CD4-positive, alpha-beta T cell treated with Interleukin-12 subunit alpha and Interleukin-12 subunit beta, for 1 hour (primary cell): ENCODE measurements around the gene ANKS1B.
"Not testable (repeated sequence)": the region's sequence is repeated elsewhere in the genome, so short reads cannot be mapped to it uniquely, and the experiment has no call there.

Source experiments
- DNase-seq: peaks from one replicate; pipeline ENCODE4 v3.0.0-alpha.2; 2020

The ANKS1B gene

DNA sequence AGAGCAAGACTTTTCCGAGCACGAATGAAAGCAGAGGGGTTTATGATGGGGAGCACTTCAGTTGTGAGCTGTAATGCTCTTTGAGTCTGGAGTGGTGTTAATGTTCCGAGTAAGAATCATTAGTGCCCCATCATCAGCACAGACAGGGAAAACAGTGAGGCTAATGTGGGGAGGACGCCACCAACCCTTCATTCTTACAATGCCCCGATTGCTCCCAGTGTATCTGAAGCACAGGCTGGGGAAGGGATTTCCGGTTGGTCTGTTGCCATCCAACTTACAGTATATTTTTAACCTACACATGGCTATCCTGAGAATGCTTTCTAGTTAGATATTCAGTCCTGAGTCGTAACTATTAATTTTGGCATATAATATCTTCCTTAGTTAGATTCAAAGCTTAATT, 1198.1 kb downstream of the ANKS1B start:
- DNase-seq: no peak

DNA sequence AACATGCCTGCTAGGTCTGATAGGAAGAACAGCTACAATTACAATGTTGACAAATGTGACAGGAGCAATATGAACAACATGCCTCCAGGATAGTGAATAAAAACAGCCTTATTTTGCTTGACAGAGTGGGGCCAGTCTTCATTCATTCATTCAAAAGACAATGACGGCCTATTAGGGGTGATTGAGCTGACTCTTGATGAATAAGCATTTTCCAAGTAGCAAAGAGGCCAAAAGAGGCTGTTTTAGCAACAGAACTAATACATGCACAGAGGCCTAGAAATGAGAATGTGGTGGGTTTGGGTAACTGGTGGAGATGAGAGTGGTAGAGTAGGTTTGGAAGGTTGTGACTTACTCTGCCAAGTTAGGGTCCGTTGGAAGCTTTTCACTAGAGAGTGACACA, 1201.3 kb downstream of the ANKS1B start:
- no peak for DNase-seq

DNA sequence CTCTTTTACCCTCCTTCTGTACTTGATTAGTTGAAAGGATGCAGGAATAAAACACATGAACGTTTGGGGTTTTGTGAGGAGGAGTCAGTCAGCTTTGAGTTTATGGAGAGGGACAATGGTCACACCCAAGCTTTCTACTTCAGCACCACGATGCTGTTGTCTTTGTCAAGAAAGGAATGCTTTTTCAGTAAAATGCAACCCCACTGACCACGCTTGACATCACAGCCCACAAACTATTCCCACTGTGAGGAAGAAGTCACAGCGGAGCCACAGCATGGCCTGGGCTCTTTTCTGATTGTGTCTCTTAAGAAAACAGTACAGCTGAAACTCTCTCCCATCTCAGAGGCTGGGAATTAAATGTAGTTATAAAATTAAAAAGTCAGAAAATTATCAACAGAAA, 1204.5 kb downstream of the ANKS1B start:
- no peak for DNase-seq

DNA sequence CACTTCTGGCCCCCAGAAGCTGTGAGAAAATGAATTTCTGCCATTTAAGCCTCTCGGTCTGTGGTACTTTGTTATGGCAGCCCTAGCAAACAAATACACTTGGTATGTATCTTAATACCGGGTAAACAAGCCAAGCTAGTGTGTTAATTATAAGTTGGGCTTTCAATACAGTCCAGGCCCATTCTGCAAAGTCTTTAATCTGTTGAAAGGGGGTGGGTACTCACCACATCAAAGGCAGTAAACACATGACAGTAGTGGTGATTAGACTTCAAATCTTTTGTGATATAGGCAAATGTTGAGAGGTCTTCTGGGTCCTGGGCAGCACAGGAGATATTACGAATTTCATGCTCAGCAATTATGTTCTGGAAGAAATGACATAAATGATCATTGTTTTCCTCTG, 1211.9 kb downstream of the ANKS1B start:
- no peak for DNase-seq

DNA sequence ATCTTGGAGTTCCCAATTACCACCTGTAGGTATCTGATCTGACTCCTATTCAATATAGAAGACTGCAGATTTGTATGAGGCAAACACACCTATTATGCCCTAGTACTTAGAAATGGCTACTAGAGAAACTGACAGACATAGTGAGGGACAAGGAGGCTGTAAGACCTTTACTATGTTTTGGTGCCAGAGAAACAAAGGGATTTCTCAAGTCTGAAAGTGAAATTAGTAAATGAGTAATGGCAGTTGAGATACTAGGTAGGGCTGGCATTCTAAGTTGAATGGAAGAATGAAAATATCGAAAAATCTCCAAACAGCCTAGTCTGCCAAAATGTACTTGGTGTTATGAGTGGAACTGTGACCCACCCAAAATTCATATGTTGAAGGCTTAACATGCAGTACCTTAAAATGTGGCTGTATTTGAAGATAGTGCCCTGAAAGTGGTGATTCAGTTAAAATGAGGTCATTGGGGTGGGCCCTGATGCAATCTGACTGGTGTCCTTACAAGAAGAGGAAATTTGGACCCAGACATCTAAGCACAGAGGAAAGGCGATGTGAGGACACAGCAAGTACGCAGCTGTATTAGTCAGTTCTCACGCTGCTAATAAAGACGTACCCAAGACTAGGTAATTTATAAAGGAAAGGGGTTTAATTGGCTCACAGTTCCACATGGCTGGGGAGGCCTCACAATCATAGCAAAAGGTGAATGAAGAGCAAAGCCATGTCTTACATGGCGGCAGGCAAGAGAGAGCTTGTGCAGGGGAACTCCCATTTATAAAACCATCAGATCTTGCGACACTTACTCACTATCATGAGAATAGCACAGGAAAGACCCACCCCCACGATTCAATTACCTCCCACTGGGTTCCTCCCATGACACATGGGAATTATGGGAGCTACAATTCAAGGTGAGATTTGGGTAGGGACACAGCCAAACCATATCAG, 1212.7 kb downstream of the ANKS1B start:
- no peak for DNase-seq

DNA sequence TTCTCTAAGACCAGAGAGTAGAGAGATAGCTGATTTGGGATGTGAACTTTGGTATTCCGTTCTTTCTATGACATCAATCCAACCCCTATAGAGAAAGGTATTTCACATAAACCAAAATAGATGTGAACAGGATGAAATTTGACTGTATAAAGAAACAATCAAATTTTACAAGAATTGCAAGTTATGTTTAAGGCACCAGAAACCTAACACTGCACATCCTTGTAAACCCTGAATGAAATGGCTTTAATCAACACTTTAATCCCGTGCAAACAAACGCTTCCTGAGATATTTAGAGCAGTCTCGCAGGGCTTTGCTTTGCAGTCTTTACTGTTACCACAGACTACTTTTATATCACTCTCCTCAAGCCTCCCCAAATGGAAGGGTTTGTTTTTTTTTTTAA, 1214.5 kb downstream of the ANKS1B start:
- DNase-seq: no peak

DNA sequence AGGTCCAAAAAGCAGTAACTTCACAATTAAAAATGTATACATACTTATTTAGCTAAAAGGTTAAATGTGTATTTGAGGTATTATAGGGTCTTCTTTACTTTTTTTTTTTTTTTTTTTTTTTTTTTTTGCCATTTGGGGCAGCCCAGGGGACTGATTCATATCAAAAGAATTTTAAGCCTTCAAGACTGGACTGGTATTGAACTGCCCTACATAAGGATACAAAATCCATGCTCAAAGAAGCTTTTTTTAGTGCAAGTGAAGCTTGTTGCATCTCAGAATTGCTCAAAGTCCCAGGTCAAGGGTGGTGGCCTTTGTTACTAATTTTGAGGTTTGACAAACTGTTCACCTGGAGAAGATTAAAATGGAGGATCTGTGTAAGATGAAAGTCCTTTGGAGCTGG, 1215.7 kb downstream of the ANKS1B start:
- DNase-seq: no peak

DNA sequence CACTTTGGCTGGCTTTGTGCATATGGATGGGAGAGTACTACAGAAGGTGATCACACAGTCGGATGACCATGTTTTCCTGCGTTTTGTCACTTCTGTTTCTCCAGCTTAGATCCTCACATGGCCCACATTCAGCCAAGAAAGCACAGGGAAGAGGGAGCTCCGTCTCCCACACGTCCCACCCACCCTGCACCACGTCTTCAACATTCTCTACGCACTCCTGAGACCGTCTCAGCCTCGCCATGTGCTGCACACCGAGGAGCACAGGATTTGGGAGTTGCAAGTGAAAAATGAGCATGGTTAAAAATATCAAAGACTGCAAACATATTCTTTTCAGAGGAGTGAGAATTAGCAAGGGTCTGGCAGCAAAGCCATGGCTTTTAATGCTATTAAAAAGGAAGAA, 1217.5 kb downstream of the ANKS1B start:
- DNase-seq: no peak

DNA sequence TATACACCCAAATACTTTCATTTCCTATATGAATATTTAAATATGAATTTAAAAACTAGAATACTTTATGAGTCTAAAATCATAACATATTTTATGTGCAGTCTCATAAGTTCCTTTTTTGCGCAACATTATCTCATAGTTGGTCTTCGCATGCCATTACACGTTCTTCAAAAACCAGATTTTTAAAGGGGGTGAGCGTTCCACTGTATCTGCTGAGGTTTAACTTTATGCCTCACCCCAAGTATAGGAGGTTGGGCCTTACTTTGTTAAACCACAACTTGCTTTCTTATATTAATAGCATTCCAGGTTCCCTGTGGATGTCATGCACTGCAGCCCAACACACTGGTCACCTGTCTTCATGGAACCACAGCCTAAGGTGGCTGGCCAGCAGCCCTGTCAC, 1221.1 kb downstream of the ANKS1B start:
- no peak for DNase-seq

DNA sequence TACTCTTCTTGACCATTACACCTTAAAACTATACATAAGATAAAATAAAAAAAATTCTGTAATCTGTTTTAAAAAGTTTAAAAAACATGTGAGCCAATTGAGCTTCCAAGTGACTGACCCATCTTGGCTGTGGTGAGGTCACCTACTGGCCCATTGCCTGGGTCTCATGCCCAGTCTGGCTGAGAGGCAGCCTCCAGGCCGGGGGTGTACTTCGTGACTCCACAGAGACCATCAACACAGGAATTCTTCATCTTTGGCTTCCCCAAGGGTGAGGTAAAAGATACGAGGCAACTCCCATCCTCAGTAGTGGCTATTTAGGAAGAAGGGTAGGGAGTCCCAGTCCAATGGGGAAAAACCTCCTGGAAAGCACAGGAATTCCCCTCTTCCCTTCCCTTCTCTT, 1226.4 kb downstream of the ANKS1B start:
- no peak for DNase-seq

DNA sequence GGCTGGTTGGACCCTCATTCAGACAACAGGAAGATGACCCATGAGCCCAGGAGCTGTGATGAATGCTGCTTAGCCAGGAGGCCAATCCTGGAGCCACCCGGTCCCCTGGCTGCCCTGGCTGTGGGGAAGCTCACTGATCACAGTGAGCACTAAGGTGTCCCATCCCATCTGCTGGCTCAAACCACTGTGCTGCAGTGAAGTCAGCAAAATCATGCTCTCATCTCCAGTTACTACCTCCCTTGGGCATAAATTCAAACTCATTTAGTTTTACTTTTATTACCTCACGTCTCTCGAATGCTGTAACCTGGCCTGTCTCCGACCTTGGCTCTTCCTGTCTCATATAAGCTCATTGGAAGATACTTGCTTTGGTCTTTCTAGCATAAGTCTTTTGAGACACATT, 1227.3 kb downstream of the ANKS1B start:
- DNase-seq: no peak

DNA sequence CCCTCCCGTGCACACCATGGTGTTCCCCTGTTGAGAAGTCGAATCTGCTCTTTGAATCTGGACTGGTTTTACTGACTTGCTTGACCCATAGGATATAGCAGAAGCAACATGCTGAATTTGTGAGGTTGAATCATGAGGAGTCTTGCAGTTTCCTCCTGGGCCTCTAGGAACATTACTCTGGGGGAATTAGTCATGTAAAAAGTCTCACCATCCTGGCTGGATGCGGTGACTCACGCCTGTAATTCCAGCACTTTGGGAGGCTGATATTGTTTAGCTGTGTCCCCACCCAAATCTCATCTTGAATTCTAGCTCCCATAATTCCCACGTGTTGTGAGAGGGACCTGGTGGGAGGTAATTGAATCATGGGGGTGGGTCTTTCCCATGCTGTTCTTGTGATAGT, 1228.9 kb downstream of the ANKS1B start:
- DNase-seq: not testable (repeated sequence)

DNA sequence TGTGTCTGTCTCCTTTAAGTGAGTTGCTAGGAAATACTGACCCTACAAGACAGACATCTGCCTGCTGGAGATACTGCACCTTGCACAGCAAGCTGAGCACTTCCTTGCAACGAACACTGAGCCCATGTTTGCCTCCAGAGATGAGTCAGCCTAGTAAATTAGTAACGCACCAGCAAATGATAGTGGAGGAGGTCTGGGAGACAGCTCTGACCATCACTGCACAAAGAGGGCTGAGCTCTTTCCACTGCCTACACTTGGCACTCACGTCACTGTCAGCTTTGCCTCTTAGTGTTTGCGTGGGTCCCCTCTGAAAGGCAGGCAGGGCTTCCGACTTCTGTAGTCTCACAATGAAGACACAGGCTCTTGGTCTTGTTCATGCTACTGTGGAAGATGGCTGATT, 1230.6 kb downstream of the ANKS1B start:
- no peak for DNase-seq

DNA sequence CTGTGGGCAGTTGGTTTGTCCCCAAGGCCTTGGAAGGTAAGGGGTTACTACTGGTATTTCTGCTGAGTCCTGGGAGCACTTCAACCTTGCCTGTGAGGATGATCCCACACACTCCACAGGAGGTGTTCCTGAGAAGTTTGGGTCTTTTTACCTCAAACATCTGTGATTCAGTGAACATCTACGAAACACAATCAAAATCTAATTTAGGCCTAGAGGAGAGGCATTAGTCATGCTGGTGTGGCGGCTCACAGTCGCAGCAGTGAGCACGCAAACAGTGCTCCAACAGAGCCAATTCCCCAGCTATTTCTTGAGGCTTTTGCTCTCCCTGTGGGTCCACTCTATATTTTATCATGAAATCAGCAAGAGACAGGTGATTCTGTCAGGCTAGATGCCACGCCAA, 1232.0 kb downstream of the ANKS1B start:
- no peak for DNase-seq

DNA sequence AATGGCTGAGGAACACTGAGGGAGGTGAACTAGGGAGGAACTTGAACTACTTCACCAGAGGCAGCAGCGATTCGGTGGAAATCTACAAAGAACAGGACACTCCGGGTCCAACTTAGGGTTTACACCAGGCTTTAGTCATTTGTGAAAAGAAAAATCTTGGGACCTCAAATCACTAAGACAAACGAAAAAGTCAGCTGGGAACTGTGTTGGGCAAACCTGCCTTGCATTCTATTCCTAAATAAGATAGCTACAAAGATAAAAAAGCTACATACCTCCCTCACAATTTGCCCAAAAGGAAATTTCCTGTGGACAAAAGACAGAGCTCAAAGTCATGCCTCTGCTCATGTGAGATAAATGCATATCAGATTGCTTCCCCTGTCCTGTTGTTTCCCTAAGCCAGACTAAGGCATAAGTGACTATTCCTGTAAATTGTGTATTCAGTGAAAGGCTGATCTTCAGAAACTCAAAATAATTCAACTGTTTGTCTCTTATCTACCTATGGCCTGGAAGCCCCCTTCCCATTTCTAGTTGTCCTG, 1233.1 kb downstream of the ANKS1B start:
- no peak for DNase-seq

DNA sequence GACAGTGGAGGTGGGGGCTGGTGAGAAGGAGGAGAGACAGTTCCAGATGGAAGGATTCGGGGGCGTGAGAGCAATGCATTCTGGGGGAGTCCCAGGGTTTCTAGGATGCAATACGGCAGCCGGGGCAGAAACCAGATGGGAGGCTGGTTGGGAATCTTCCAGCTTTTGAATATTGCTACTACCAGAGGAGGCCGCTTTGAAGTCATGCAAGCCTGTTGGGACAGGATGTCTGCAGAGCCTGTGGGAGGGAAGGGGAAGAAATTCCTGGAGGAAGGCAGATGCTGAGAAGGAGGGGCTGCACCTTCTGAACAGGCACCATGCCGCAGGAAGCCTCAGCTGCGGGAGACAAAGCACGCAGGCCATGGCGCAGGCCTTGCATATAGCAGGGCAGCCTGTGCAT, 1234.2 kb downstream of the ANKS1B start:
- no peak for DNase-seq

DNA sequence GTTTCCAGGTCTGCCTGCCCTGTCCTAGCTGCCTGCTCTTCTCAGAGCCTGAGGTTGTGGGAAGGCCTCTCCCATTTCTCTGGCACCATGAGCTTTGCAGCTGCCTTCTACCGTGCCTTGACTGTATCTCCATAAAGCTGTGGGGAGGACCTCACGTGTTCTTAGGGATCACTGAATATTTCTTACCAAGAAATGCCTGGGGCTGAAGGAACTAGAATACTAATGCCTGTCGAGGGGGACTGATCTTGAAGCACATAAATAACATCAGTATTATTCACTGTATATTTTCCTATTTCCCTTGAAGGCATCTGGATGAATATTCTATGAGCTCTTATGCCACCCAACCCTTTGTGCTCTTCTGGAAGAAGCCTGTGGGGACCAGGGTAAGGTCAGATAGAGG, 1236.3 kb downstream of the ANKS1B start:
- DNase-seq: no peak

DNA sequence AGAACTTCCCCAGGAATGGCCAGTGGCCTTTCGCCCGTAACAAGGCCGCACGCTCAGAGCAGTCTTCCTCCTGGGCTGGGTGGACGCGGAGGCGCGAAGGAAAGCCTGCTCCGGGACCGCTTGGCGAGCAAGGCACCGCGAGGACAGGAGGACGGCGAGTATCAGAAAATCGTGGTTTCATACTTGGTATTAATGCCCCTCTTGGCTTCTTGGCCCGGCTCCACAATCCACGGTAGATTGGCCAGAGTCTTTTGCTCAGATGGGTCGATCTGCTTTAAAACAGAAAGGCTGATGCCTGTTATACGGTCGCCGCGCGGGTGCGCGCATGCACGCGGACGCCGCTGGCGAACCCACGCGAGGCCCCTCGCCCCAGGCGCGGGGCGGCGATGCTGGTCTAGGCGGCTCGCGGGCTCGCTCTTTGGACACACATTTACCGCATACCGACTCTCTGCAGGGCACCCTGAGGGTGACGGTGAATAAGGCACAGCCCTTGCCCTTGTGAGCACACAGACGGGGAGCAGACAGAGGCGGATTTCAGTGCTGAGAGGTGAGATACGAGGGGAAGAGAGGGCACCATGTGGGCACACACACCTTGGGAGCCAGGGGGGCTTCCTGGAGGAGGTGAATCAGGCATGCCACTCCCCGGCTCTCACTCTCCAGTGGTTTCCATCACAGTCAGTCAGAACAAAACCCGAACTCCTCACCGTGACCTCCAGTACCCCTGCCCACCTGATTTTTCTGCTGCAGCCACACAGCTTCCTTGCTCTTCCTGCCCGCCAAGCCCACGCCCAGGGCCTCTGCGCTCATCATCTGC, 1239.0 kb downstream of the ANKS1B start:
- peak; percentile 15 for DNase-seq

DNA sequence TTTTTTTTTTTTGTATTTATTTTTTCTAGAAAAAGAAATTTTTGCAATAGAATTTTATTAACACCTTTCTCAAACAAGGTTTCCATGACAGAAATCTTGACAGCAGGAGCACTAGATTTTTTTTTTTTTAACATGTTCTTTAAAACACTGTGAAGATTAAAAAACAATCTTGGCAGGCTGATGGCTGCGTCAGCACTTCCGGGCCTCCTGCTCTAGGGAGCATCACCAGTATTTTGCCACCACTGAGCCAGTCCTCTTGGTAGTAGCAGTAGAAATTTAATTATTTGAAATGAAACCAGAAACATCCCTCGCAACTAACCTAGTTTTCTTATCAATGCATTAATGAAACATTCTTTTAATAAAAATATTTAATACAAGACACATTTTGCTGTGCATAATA, 1240.1 kb downstream of the ANKS1B start:
- DNase-seq: peak; percentile 36

DNA sequence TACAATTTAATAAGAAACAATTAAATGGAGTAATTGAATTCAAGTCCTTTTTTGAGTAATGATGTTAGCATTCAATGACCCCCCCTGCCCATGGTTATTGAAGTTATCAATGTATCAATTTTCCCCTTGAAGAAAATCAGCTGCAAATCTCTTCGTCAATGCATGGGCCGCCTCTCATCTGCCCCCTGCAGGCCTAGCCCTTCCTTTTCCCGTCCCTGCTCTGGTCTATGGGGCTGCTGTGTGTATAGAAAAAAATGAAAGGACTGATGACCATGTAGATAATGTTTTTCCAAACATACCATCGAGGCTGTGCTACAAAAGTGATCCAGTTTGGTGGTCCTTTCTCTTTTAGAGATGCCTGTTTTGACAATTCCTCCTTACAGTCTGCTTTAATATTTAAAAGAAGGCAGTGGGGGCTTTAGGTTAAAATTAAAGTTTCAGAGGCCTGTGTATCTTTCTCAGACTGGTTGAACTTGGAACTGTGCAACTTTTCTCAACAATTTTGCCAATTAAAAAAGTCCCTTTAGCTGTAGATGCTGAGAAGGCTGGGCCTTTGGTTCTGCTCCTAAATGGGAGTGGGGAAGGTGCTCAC, 1241.3 kb downstream of the ANKS1B start:
- DNase-seq: peak; percentile 41

DNA sequence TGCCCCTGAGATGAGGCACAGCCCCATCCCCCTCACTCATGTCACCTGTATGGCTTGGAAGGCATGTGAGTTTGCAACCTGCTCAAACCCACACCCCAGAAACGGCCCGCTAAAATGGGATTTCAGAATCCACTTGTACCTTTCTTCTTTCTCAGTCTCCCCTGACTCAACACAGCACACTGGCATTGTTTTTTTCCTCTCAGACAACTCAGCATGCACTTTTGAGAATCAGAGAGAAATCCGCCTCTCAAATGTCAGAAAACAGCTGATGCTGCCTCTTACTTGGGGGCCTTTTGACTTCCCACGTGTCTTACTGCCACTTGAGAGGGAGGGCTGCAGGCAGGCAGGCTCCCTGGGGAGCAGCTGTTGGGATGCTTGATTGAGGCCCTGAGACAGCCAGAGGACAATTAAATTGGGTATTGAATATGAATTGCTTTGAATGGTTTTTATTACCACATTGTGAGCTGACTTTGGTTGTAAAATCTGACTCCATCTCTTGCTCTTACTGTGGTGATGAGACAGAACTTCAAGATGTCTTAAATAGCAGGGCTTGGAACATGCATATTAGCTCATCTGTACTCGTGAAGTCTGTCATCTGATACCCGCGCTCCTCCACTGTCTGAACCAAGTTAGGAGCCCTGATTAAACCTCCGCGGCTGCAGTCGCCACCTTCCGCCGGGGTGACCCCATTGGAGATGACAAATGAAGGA, 1243.0 kb downstream of the ANKS1B start:
- DNase-seq: no peak

DNA sequence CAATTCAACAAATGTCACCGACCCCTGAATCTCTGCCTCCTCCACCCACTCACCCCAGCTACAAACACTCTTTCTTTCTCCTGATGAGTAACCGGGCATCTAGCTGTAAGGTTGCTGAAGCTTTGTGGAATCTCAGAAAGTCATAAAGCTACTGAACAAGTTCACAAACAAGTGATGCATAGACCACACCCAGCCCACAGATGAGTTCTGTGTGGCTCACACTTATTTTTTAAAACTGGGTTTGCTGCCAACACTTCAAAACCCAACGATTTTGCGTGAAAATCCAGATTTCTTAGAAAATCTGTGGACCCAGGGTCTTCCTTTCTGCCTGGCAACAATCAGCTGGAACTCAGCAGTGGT, 1243.6 kb downstream of the ANKS1B start:
- no peak for DNase-seq

DNA sequence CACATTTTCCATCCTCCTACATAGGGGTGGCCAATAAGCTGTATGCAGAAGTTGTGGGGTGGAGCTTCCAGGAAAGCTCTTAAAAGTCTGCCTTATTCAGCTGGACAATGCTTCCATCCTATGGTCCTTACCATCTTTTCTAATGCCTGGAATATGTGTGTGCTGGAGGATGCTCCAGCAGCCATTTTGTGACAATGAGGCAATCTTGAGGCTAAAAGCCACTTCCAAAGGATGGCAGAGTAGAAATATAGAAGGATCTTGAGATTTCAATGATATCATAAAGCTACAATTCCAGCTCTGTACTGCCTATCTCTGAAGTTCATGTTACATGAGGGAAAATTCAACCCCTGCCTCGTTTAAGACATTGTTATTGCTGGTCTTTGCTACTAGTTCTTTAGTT, 1244.0 kb downstream of the ANKS1B start:
- DNase-seq: no peak
